ENCODE measurements around the gene LENG8.

DNA sequence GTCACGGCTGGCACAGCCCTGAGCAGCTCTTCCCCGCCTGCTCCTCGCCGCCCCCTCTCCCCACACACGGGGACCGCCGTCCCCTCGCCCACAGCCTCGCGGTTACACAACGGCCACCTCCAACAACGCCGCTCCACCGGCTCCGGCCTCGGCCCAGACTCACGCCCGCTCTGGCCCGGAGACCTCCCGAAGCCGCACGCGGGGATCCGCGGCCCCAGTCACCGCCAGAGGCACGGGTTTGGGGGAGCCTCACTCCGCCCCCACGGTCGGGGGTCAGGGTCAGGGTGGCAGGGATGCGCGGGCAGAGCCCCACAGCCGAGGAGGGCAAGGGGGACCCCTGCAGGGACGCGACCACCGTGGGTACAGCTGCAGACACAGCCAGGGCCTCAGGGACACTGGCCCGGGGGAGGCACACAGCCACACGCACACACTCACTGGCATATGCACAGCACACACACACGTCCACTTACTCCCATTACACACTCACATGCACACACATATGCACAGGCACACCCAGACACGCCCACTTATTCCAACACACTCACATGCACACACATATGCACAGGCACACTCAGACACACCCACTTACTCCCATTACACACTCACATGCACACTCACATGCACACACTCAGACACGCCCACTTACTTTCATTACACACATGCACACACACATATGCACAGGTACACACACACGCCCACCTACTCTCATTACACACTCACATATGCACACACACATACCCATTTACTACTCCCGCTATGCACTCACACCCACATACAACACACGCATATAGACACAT, 32.1 kb upstream of the LENG8 start:
- no peak for TF ChIP-seq POLR2AphosphoS5 (IDR thresholded peaks at IDR 0.05)
- TF ChIP-seq, protein P1, sequence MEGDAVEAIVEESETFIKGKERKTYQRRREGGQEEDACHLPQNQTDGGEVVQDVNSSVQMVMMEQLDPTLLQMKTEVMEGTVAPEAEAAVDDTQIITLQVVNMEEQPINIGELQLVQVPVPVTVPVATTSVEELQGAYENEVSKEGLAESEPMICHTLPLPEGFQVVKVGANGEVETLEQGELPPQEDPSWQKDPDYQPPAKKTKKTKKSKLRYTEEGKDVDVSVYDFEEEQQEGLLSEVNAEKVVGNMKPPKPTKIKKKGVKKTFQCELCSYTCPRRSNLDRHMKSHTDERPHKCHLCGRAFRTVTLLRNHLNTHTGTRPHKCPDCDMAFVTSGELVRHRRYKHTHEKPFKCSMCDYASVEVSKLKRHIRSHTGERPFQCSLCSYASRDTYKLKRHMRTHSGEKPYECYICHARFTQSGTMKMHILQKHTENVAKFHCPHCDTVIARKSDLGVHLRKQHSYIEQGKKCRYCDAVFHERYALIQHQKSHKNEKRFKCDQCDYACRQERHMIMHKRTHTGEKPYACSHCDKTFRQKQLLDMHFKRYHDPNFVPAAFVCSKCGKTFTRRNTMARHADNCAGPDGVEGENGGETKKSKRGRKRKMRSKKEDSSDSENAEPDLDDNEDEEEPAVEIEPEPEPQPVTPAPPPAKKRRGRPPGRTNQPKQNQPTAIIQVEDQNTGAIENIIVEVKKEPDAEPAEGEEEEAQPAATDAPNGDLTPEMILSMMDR (IDR thresholded peaks at IDR 0.05), result no peak
- no peak for TF ChIP-seq POLR2A (IDR thresholded peaks at IDR 0.05)
